CD4-positive, CD25-positive, alpha-beta regulatory T cell (primary cell): ENCODE results near the gene MED7. TPM values are rescaled to one million over a fixed set of nuclear protein-coding genes. Genes with fewer than 3 reads are reported as not detected.

Experiments used
- ATAC-seq, 2 donors: fragments of 150-1000 bp; cut with Tn5 transposase; one replicate each; pipeline ENCODE4 v1.10.0; 2021; ENCODE audit warnings: low read depth in 2 of 2, moderate number of reproducible peaks in 2 of 2, moderate library complexity in 1 of 2
- DNase-seq, 3 donors: peaks; one replicate each; pipeline versions ENCODE4 v3.0.0 to v3.0.0-alpha.2; 2012 to 2022; ENCODE audit warnings: mixed read lengths in 1 of 3
- H3K27ac ChIP-seq: one replicate; pipeline ENCODE4 v1.7.0; 2013; ENCODE audit warnings: mild to moderate bottlenecking, low read length; ENCODE audit not compliant: insufficient read depth, poor library complexity, severe bottlenecking
- H3K27me3 ChIP-seq: one replicate; pipeline ENCODE4 v1.7.0; 2013; ENCODE audit warnings: low read length; ENCODE audit not compliant: control insufficient read depth, insufficient read depth
- H3K36me3 ChIP-seq: one replicate; pipeline ENCODE4 v1.7.0; 2013; ENCODE audit warnings: mild to moderate bottlenecking, low read length, moderate library complexity; ENCODE audit not compliant: control insufficient read depth, insufficient read depth
- H3K4me1 ChIP-seq: 2 replicates; pipeline ENCODE4 v1.7.0; 2013; ENCODE audit warnings: mild to moderate bottlenecking, low read length; ENCODE audit not compliant: insufficient read depth, control insufficient read depth, poor library complexity, severe bottlenecking
- H3K4me3 ChIP-seq: one replicate; pipeline ENCODE4 v1.7.0; 2013; ENCODE audit warnings: low read depth, mild to moderate bottlenecking, low read length, moderate library complexity
- H3K9me3 ChIP-seq, 2 experiments: 1 replicate in 1 of 2; 2 replicates in 1 of 2; pipeline ENCODE4 v1.7.0; 2013; ENCODE audit warnings: low read length in 2 of 2, mild to moderate bottlenecking in 1 of 2, moderate library complexity in 1 of 2; ENCODE audit not compliant: control insufficient read depth in 2 of 2
- H3K27ac Mint-ChIP-seq, 3 donors: one replicate each; pipeline ENCODE4 v1.8.0; 2020 to 2022; ENCODE audit warnings: mild to moderate bottlenecking in 3 of 3, mixed read lengths in 3 of 3, moderate library complexity in 2 of 3
- H3K27me3 Mint-ChIP-seq: one replicate; pipeline ENCODE4 v1.8.0; 2022; ENCODE audit warnings: mild to moderate bottlenecking, mixed read lengths
- H3K36me3 Mint-ChIP-seq: one replicate; pipeline ENCODE4 v1.8.0; 2020; ENCODE audit warnings: mixed read lengths
- H3K4me1 Mint-ChIP-seq, 4 donors: one replicate each; pipeline ENCODE4 v1.8.0; 2020 to 2022; ENCODE audit warnings: mixed read lengths in 4 of 4, mild to moderate bottlenecking in 1 of 4
- H3K4me3 Mint-ChIP-seq, 4 donors: one replicate each; pipeline ENCODE4 v1.8.0; 2020 to 2022; ENCODE audit warnings: mild to moderate bottlenecking in 4 of 4, mixed read lengths in 4 of 4, moderate library complexity in 3 of 4
- H3K9me3 Mint-ChIP-seq, 7 donors: one replicate each; pipeline ENCODE4 v1.8.0; 2020 to 2022; ENCODE audit warnings: mixed read lengths in 7 of 7, mild to moderate bottlenecking in 3 of 7, moderate library complexity in 2 of 7
- polyA plus RNA-seq, 4 donors: library from polyadenylated mRNA; unstranded; fragments of 300-500 nt; fragmentation: Illumina TruSeq; gene quantifications; one replicate each; pipeline ENCODE4 v1.2.3, GENCODE V29; 2021
- total RNA-seq: library from RNA; stranded (reverse); gene quantifications from one replicate; pipeline ENCODE4 v1.2.3, GENCODE V29; 2022

Gene MED7
- total and polyA plus RNA-seq, 5 donors from 2014 or later = 9.0 to 19.5 (median 15.3) TPM

GRCh38 chr5:157113002-157113401, 29.7 kb downstream of the MED7 start:
- no peaks in the 10 kb centered on the region for H3K9me3 Mint-ChIP-seq

GRCh38 chr5:157109744-157110143, 32.9 kb downstream of the MED7 start:
- Mint-ChIP-seq H3K36me3 (peaks cover under 1% of the 10 kb centered on the region), H3K9me3 (no peaks in the 10 kb centered on the region), H3K4me3 (peak overlapping the region; percentile 54 to 86 (median 80)), H3K27ac (peak overlapping the region; percentile 86 to 95 (median 95)), H3K27me3 (no peaks in the 10 kb centered on the region), H3K4me1 (peaks cover 18 to 49% (median 30%) of the 10 kb centered on the region in 4 donors)
- Histone ChIP-seq H3K9me3 (no peaks in the 10 kb centered on the region), H3K27me3 (no peaks in the 10 kb centered on the region), H3K27ac (peak overlapping the region; percentile 65), H3K4me1 (peaks cover 25% of the 10 kb centered on the region), H3K4me3 (peak overlapping the region; percentile 87), H3K36me3 (no peaks in the 10 kb centered on the region)
- DNase-seq (peak in 2 of 3 donors; percentile 26 to 67), ATAC-seq (peak; percentile 29 to 44)

More at GRCh38 chr5:157113002-157113401, 29.7 kb downstream of the MED7 start:
- Histone ChIP-seq H3K27ac (no peak overlapping the region), H3K27me3 (no peaks in the 10 kb centered on the region), H3K4me3 (no peak overlapping the region), H3K36me3 (no peaks in the 10 kb centered on the region), H3K9me3 (no peaks in the 10 kb centered on the region), H3K4me1 (peaks cover 17% of the 10 kb centered on the region)
- no peaks in the 10 kb centered on the region for H3K27me3 Mint-ChIP-seq
- no peak overlapping the region for H3K4me3 Mint-ChIP-seq
- H3K27ac Mint-ChIP-seq = no peak overlapping the region
- DNase-seq (peak in 1 of 3 donors; percentile 40), ATAC-seq (no peak)
- no peaks in the 10 kb centered on the region for H3K36me3 Mint-ChIP-seq
- H3K4me1 Mint-ChIP-seq = peaks cover 13 to 36% (median 21%) of the 10 kb centered on the region in 4 donors

- Mint-ChIP-seq H3K4me1 (peaks cover 18 to 53% (median 31%) of the 10 kb centered on the region in 4 donors), H3K27me3 (no peaks in the 10 kb centered on the region), H3K27ac (peak within 1 kb of the TSS; percentile 86 to 95 (median 95)), H3K4me3 (peak within 1 kb of the TSS; percentile 54 to 86 (median 82)), H3K36me3 (peaks cover 5% of the 10 kb centered on the region), H3K9me3 (no peaks in the 10 kb centered on the region)
- Histone ChIP-seq H3K27me3 (no peaks in the 10 kb centered on the region), H3K9me3 (no peaks in the 10 kb centered on the region), H3K4me3 (peak within 1 kb of the TSS; percentile 87), H3K27ac (peak within 1 kb of the TSS; percentile 65), H3K4me1 (peaks cover 25% of the 10 kb centered on the region), H3K36me3 (no peaks in the 10 kb centered on the region)
- DNase-seq = peak in 2 of 3 donors; percentile 59 to 89
- ATAC-seq = peak; percentile 91 to 95
Measured at GRCh38 chr5:157108976-157109375, 33.7 kb downstream of the MED7 start, which contains the start of gene HAVCR2. Gene HAVCR2, minus strand, starts transcription at chr5:157109044. Its CDS starts 61 bp downstream, at chr5:157108983.

- H3K4me3 ChIP-seq = peak overlapping the region; percentile 14
- Mint-ChIP-seq H3K36me3 (peaks cover 11% of the 10 kb centered on the region), H3K9me3 (no peaks in the 10 kb centered on the region), H3K27ac (peak overlapping the region in 2 of 3 donors; percentile 62 to 86), H3K4me1 (peaks cover 18 to 53% (median 34%) of the 10 kb centered on the region in 4 donors), H3K27me3 (no peaks in the 10 kb centered on the region), H3K4me3 (peak overlapping the region; percentile 54 to 70 (median 58))
- ATAC-seq (no peak), DNase-seq (no peak)
- H3K27me3 ChIP-seq = no peaks in the 10 kb centered on the region
- H3K36me3 ChIP-seq = no peaks in the 10 kb centered on the region
- no peaks in the 10 kb centered on the region for H3K9me3 ChIP-seq
- H3K27ac ChIP-seq = no peak overlapping the region
- H3K4me1 ChIP-seq = peaks cover 25% of the 10 kb centered on the region
Measured at GRCh38 chr5:157107508-157107907, 35.2 kb downstream of the MED7 start.

- Histone ChIP-seq H3K4me3 (peak overlapping the region; percentile 14), H3K36me3 (no peaks in the 10 kb centered on the region), H3K4me1 (peaks cover 25% of the 10 kb centered on the region), H3K27me3 (no peaks in the 10 kb centered on the region), H3K9me3 (no peaks in the 10 kb centered on the region), H3K27ac (no peak overlapping the region)
- ATAC-seq = no peak
- Mint-ChIP-seq H3K9me3 (no peaks in the 10 kb centered on the region), H3K27ac (peak overlapping the region in 2 of 3 donors; percentile 75 to 86), H3K36me3 (peaks cover 11% of the 10 kb centered on the region), H3K27me3 (no peaks in the 10 kb centered on the region), H3K4me1 (peaks cover 18 to 53% (median 34%) of the 10 kb centered on the region in 4 donors), H3K4me3 (peak overlapping the region in 3 of 4 donors; percentile 54 to 70 (median 68))
- DNase-seq = peak in 1 of 3 donors; percentile 37
Measured at GRCh38 chr5:157106630-157107461, 35.8 kb downstream of the MED7 start.

- Histone ChIP-seq H3K4me3 (no peak overlapping the region), H3K9me3 (no peaks in the 10 kb centered on the region), H3K27ac (no peak overlapping the region), H3K27me3 (no peaks in the 10 kb centered on the region), H3K4me1 (no peaks in the 10 kb centered on the region), H3K36me3 (no peaks in the 10 kb centered on the region)
- Mint-ChIP-seq H3K27me3 (no peaks in the 10 kb centered on the region), H3K27ac (peak overlapping the region in 1 of 3 donors; percentile 52), H3K36me3 (peaks cover 17% of the 10 kb centered on the region), H3K4me3 (no peak overlapping the region), H3K4me1 (peaks cover 7 to 12% (median 8%) of the 10 kb centered on the region in 4 donors), H3K9me3 (no peaks in the 10 kb centered on the region)
- ATAC-seq (peak; percentile 34 to 43), DNase-seq (peak in 1 of 3 donors; percentile 31)
Measured at GRCh38 chr5:157100140-157100679, 42.5 kb downstream of the MED7 start.

GRCh38 chr5:157088342-157088990, 54.2 kb downstream of the MED7 start:
- no peaks in the 10 kb centered on the region for H3K9me3 ChIP-seq
- H3K36me3 ChIP-seq = peaks cover 3% of the 10 kb centered on the region
- H3K27me3 Mint-ChIP-seq = no peaks in the 10 kb centered on the region
- no peak for ATAC-seq
- no peak overlapping the region for H3K4me3 Mint-ChIP-seq
- H3K36me3 Mint-ChIP-seq = peaks cover 24% of the 10 kb centered on the region
- peaks cover 0 to 8% (median 2%) of the 10 kb centered on the region in 4 donors for H3K4me1 Mint-ChIP-seq
- no peaks in the 10 kb centered on the region for H3K27me3 ChIP-seq
- peaks cover 0 to 2% (median 0%) of the 10 kb centered on the region in 7 donors for H3K9me3 Mint-ChIP-seq
- H3K4me1 ChIP-seq = no peaks in the 10 kb centered on the region
- H3K27ac ChIP-seq = no peak overlapping the region
- H3K27ac Mint-ChIP-seq = peak overlapping the region in 2 of 3 donors; percentile 62 to 76
- H3K4me3 ChIP-seq = no peak overlapping the region
- no peak for DNase-seq
